HG03025 (cell line): Measurements from ENCODE around the gene HCST.
"Not testable (repeated sequence)": the region's sequence is repeated elsewhere in the genome, so short reads cannot be mapped to it uniquely, and the experiment has no call there.

Experiments used
- ATAC-seq: cut with Tn5 transposase; IDR thresholded peaks from one replicate; pipeline ENCODE4 v1.9.1; 2021; ENCODE audit warnings: mild to moderate bottlenecking, moderate library complexity; ENCODE audit not compliant: unreplicated experiment, low FRiP score

The HCST gene

GRCh38 chr19:35879068-35879467 is 23.3 kb upstream of the HCST start:
- ATAC-seq, result no peak

DNA sequence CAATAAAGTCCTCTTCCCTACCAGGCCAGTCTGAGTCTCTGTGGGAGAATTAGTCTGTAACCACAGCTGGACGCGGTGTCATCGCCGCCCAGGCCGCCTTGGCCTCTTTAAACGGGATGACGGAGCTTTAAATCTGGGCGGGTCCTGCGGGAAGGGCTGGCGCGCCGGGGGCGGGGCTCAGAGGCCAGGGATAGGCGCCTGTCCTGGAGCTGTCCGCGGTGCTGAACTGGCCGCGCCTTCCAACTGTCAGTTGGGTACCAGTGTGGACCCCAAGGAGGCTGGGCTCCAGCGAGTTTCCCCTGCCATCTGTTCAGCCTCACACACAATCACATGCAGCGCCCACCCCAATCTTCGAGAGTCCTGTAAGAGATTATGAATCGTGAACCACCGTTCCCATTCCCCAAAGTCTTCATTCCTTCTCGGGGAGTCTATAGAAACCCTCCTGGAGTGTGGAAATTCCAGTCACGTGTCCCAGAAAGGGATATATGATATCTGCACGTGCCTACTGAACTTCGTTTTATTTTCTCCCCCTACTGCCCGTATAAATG is 22.5 kb upstream of the HCST start:
- ATAC-seq, result no peak

DNA sequence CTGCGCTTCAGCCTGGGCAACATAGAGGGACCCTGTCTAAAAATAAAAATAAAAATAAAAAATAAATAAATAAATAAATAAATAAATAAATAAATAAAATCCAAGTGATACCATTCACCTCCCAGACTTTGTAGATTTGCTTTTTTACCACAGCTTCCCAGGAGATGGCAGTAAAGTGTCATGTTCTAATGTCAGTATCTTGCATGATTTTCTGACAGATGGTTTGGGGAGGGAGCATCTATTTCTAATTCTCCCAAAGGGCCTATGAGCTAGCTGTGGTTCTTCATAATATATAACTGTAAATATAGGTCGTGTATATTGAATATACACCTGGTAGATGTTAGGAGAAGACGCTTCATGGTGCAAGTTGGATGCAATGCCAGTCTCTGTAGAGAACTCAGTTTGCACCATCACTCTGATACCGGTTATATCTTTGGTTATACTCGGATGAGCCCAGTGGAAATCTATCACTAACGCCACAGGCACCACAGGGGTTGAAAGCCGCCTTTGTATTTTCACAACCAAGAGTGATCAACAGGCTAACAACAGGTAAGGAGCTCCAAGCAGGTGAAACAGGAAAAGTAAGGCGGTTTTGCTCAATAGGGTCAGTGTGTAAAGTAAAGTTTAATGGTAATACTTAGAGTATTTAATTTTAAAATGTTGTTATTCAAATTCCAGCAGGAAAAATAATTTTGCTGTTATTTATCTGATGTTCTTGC is 20.1 kb upstream of the HCST start:
- no peak for ATAC-seq

GRCh38 chr19:35883882-35884281 is 18.4 kb upstream of the HCST start:
- no peak for ATAC-seq

- no peak for ATAC-seq
Observed at GRCh38 chr19:35885225-35885738, 17.0 kb upstream of the HCST start.

DNA sequence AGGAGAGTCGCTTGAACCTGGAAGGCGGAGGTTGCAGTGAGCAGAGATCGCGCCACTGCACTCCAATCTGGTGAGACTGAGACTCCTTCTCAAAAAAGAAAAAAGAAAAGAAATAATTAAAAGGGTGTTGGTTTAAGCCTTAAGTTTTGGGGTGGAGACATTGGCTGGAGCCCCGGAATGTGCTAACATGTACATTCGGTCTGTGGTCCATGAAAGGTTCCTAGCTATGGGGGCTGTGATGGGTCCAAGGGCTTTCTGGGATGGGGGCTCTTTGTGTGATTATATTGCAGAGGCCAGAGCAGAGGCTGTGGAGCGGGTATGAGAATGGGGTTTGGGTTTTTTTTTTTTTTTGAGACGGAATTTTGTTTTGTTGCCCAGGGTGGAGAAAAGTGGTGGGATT is 16.4 kb upstream of the HCST start:
- ATAC-seq, result no peak

GRCh38 chr19:35887197-35887596 is 15.1 kb upstream of the HCST start:
- no peak for ATAC-seq

DNA sequence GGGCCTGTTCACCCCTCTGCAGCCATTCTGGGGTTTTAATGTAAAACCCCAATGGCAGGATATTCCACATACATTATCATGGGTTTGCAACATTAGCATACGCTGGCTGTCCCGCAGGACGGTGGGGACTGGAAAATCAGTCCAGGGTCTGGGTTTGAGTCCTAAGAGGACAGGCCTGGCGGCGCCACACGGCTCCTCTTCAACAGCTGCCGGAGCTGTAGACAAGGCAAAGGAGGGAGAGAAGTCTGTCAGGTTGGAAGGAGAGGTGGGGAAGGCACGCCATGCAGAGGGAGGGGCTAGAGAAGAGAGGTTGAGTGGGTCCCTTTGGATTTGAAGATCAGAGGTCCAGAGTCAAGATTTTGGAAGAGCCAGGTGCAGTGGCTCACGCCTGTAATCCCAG is 13.9 kb upstream of the HCST start:
- no peak for ATAC-seq

DNA sequence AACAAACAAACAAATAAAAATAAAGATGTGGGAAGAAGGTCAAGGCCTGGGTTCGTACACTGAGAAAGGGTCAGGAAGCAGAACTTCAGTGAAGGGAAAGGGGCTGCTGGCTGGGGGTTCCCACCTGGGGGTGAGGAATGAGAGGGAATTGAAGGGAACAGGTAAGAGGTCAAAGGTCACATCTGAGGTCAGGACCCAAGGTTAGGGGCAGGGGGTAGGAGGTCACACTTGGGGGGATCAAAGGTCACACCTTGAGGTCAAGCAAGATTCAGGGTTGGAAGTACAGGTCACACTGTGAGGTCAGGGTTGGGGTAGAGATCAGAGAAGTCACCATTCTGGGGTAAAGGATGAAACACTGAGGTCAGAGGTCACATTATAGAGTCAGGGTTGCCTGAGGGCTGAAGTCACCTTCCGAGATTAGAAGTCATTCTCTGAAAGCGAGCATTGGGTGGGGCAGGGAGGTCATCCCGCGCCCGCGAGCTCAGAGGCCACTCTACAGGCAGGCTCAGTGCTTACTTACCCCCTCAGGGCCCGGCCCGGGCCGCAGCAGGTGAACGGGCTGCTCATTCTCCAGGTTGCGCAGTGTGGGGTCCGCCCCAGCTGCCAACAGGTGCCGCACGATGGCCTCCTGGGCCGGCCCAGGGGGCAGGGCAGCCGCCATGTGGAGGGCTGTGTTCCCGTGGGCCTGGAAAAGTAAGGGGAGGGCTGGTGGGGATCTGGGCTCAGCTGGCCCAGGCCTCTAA is 12.8 kb upstream of the HCST start:
- ATAC-seq, result no peak

DNA sequence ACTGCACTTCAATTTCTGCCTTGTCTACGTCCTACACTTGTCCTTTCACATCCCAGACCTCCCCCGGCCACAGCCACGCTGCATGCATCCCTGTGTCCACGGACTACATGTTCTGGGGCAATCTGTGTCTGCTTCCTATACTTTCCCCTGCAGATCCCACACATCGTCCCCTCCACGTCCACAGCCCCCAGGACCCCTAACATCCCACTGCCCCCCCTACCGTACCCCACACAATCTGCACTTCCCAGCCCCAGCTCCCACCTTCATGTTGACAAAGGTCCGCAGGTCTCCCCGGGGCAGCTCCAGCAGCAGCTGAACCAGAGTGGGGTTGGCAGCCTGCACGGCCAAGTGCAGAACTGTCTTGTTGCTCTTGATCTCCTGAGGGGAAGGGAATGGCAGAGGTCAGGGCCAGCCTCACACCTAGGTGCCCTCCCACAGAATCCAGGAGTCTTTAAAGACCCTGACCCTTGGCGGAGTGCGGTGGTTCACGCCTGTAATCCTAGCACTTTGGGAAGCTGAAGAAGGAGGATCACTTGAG is 12.1 kb upstream of the HCST start:
- no peak for ATAC-seq

GRCh38 chr19:35891819-35892218 is 10.5 kb upstream of the HCST start:
- ATAC-seq, result not testable (repeated sequence)

- no peak for ATAC-seq
Observed at GRCh38 chr19:35894342-35894741, 8.0 kb upstream of the HCST start.

DNA sequence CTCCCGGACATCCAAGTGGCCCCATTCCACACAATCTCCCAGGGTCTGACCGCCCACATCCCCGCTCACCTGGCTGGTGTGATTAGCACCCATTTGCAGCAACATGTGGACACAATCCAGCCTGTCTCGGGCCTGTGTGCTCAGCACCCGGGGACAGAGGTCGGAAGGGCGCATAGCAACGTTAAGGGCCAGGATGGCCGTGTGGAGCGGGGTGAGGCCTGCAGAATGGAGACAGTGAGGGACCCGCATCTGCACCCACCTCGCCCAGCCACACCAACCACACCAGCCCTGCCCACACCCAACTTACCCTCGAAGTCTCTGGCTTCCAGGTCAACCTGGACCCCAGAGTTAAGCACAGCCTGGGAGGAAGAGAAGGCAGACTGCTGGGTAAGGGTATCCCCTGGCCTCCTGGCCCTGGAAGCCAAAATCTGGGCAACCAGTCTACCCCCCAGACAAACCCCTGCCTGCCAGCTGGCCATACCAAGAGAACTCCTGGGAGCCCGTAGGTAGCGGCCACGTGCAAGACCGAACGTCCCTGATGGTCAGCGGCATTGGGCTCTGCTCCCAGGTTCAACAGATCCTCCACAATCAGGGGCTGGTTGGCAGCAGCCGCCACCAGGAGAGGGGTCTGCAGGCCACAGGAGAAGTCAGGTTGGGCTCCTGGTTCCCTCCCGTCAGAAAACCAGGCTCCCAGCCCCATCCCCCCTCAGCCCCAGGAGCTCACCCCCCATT is 6.3 kb upstream of the HCST start:
- no peak for ATAC-seq

DNA sequence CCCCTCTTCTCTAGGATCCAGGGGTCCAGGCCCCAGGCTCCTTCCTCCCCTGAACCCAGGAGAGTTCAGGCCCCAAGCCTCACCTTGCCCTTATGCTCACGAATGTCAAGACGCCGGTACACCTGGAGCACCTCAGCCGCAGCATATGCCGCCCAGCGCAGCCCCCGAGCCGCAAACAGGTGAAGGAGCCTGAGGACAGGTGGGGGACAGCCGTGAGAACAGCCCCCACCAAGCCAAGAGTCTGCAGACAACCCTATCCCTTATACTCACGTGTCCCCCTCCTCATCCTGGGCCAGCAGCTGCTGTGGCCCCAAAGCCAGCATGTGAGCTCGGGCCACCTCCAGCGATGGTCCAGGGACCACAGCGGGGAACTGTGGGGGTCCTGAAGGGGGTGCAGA is 5.7 kb upstream of the HCST start:
- ATAC-seq, result no peak

DNA sequence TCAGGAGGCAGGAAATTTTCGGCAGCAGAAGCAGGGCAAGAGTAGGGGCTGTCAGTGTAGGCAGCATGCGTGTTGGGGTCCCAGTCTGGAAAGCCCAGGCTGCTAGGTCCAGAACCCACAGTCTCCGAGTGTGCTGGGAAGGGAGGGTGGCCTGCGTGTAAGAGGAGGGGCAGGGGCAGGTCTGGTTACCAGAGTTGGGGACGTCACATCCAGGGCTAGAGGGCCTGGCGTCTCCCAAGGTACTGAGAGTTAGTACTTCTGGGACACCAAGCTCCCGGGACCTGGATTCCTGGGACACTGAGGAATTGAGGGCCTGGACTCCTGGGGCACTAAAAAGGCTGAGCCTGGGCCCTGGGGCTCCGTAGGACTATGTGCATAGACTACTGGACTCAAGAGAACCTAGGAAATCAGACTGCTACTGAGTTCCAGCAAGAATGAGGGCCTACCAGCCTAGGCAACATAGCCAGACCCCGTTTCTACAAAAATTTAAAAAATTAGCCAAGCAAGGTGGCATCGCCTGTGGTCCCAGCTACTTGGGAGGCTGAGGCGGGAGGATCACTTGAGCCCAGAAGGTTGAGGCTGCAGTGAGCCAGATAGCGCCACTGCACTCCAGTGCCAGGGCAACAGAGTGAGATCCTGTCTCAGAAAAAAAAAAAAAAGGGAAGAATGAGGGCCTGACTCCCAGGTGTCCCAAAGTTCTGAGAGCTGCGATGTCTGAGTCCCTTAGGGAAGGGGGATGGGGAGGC is 4.5 kb upstream of the HCST start:
- no peak for ATAC-seq

GRCh38 chr19:35898499-35898809 is 3.9 kb upstream of the HCST start:
- no peak for ATAC-seq

- no peak for ATAC-seq
Observed at GRCh38 chr19:35899547-35900214, 2.6 kb upstream of the HCST start.

DNA sequence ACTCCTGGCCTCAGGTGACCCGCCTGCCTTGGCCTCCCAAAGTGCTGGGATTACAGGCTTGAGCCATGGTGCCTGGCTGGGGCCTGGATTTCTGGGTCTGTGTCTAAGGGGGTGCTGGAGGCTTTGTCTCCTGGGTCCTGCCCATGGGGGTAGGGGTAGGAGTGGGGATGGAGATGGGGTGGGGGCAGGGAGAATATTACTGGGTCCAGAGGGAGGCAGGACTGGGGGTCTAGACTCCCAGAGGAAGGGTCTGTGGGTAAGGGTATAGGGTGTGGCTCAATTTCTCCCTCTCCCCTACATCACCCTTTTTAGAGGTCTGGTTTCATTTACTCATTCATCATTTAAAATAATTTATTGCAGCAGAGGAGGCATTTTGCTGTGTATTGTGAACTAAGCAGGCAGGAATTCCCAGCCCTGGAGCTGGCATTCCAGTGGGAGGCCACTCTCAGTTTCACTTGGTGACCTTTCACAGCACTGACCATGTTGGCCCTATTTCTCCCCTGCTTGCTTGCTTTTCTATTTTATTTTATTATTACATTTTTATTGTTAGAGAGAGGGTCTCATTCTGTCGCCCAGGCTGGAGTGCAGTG is 1.2 kb upstream of the HCST start:
- no peak for ATAC-seq

DNA sequence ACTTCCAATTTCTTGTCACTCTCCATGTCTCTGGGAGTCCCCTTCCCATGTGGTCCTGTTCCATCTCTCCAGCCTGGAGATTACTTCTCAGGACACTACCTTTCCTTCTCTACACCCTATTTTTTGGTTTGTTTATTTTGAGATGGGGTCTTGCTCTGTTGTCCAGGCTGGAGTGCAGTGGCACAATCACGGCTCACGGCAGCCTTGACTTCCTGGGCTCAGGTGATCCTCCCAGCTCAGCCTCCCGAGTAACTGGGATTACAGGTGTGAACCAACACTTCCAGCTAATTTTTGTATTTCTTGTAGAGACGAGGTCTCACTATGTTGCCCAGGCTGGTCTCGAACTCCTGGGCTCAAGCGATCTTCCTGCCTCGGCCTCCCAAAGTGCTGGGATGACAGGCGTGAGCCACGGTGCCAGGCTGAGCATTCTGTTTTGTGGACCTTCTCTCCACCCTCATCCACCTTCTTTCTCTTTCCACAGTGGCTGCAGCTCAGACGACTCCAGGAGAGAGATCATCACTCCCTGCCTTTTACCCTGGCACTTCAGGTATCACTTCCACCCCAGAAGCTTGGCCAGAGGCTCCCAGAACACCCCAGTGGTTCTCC is 644 bp downstream of the HCST start:
- ATAC-seq, result no peak
